Suppressor macrophage (primary cell): ENCODE data around the gene ARHGAP23.
A peak's percentile ranks its signal among the peaks of the same experiment; 100 is the strongest.
"Not testable (repeated sequence)": the region's sequence is repeated elsewhere in the genome, so short reads cannot be mapped to it uniquely, and the experiment has no call there.

Experiments
- DNase-seq, 4 experiments: peaks; one replicate each; pipeline ENCODE4 v3.0.0-alpha.2; 2020 to 2022

The ARHGAP23 gene

GRCh38 chr17:38492067-38493040 lies 64.1 kb downstream of the ARHGAP23 start:
- DNase-seq, result peak; percentile 91 to 95 (median 94)

- not testable (repeated sequence) for DNase-seq
Measured at GRCh38 chr17:38494152-38494551, 65.9 kb downstream of the ARHGAP23 start.

- not testable (repeated sequence) for DNase-seq
Measured at GRCh38 chr17:38497656-38498055, 69.4 kb downstream of the ARHGAP23 start.

- no peak for DNase-seq
Measured at GRCh38 chr17:38498353-38498752, 70.1 kb downstream of the ARHGAP23 start.

GRCh38 chr17:38499230-38499629 lies 71.0 kb downstream of the ARHGAP23 start:
- not testable (repeated sequence) for DNase-seq

- DNase-seq, result not testable (repeated sequence)
Measured at GRCh38 chr17:38501718-38502117, 73.5 kb downstream of the ARHGAP23 start.

- DNase-seq, result not testable (repeated sequence)
Measured at GRCh38 chr17:38503286-38503913, 75.1 kb downstream of the ARHGAP23 start.

GRCh38 chr17:38504216-38504615 lies 76.0 kb downstream of the ARHGAP23 start:
- no peak for DNase-seq

- DNase-seq, result no peak
Measured at GRCh38 chr17:38507436-38507835, 79.2 kb downstream of the ARHGAP23 start.

GRCh38 chr17:38507921-38508569 lies 79.8 kb downstream of the ARHGAP23 start:
- no peak for DNase-seq

- DNase-seq, result no peak
Measured at GRCh38 chr17:38508570-38508950, 80.3 kb downstream of the ARHGAP23 start.

GRCh38 chr17:38508954-38509771 lies 80.9 kb downstream of the ARHGAP23 start:
- DNase-seq, result peak; percentile 74 to 83 (median 77)

- DNase-seq, result no peak
Measured at GRCh38 chr17:38509772-38510420, 81.6 kb downstream of the ARHGAP23 start.

GRCh38 chr17:38510421-38511149 lies 82.3 kb downstream of the ARHGAP23 start:
- peak; percentile 27 to 71 (median 48) for DNase-seq

- DNase-seq, result no peak
Measured at GRCh38 chr17:38511150-38512108, 83.2 kb downstream of the ARHGAP23 start.

- no peak for DNase-seq
Measured at GRCh38 chr17:38512473-38513058, 84.3 kb downstream of the ARHGAP23 start.

- not testable (repeated sequence) for DNase-seq
Measured at GRCh38 chr17:38526526-38526925, 98.3 kb downstream of the ARHGAP23 start.

GRCh38 chr17:38528141-38528540 lies 99.9 kb downstream of the ARHGAP23 start:
- DNase-seq, result not testable (repeated sequence)

GRCh38 chr17:38530856-38531255 lies 102.6 kb downstream of the ARHGAP23 start:
- DNase-seq, result not testable (repeated sequence)
